KMS-11 (cell line): Measurements from ENCODE around the gene CALCOCO2.
A peak's percentile ranks its signal among the peaks of the same experiment; 100 is the strongest.
"Not testable (repeated sequence)": the region's sequence is repeated elsewhere in the genome, so short reads cannot be mapped to it uniquely, and the experiment has no call there.

Experiments used
- H2AFZ ChIP-seq: fragments of 200-600 bp; sonication (generic); 2 replicates; pipeline ENCODE4 v1.6.1; 2016; ENCODE audit warnings: antibody characterized with exemption, mixed run types, low read depth
- H3K27ac ChIP-seq: fragments of 200-600 bp; sonication (generic); 2 replicates; pipeline ENCODE4 v1.6.1; 2016; ENCODE audit warnings: mild to moderate bottlenecking, mixed run types
- H3K27me3 ChIP-seq: fragments of 200-600 bp; sonication (generic); 2 replicates; pipeline ENCODE4 v1.6.1; 2017; ENCODE audit warnings: mild to moderate bottlenecking, low read depth, mixed run types, moderate library complexity; ENCODE audit not compliant: insufficient read depth
- H3K36me3 ChIP-seq: fragments of 200-600 bp; sonication (generic); 2 replicates; pipeline ENCODE4 v1.6.1; 2017; ENCODE audit warnings: mild to moderate bottlenecking, mixed run types; ENCODE audit not compliant: insufficient read depth
- H3K4me1 ChIP-seq: fragments of 200-600 bp; sonication (generic); 2 replicates; pipeline ENCODE4 v1.6.1; 2016; ENCODE audit warnings: mild to moderate bottlenecking, low read depth, mixed run types; ENCODE audit not compliant: poor library complexity, severe bottlenecking
- H3K4me2 ChIP-seq: fragments of 200-600 bp; sonication (generic); 2 replicates; pipeline ENCODE4 v1.7.0; 2016; ENCODE audit warnings: mild to moderate bottlenecking, mixed run types
- H3K4me3 ChIP-seq: fragments of 200-600 bp; sonication (generic); IDR thresholded peaks from 2 replicates; pipeline ENCODE4 v1.6.1; 2017; ENCODE audit warnings: low read depth, low read length, mixed read lengths; ENCODE audit not compliant: insufficient read depth
- H3K79me2 ChIP-seq: fragments of 200-600 bp; sonication (generic); 2 replicates; pipeline ENCODE4 v1.6.1; 2016; ENCODE audit warnings: low read depth, mixed run types; ENCODE audit not compliant: insufficient read depth
- H3K9ac ChIP-seq: fragments of 200-600 bp; sonication (generic); 2 replicates; pipeline ENCODE4 v1.6.1; 2016; ENCODE audit warnings: mild to moderate bottlenecking, mixed run types
- H4K20me1 ChIP-seq: fragments of 200-600 bp; sonication (generic); 2 replicates; pipeline ENCODE4 v1.6.1; 2016; ENCODE audit warnings: mild to moderate bottlenecking, mixed run types; ENCODE audit not compliant: insufficient read depth
- TF ChIP-seq, protein P1 (sequence below): fragments of 200-600 bp; sonication (generic); conservative IDR thresholded peaks from 2 replicates; pipeline ENCODE4 v1.6.1; 2017; ENCODE audit warnings: low read depth, mild to moderate bottlenecking, antibody characterized with exemption, low read length, moderate library complexity, mixed read lengths

The CALCOCO2 gene

GRCh38 chr17:48825446-48826381 is 5.1 kb upstream of the CALCOCO2 start:
- Histone ChIP-seq H3K27me3 (no peaks in the 10 kb centered on the region), H3K4me3 (no peak overlapping the region), H3K36me3 (no peaks in the 10 kb centered on the region), H3K79me2 (no peaks in the 10 kb centered on the region), H3K27ac (no peak overlapping the region), H3K4me1 (peaks cover 5% of the 10 kb centered on the region), H4K20me1 (no peaks in the 10 kb centered on the region), H3K9ac (no peak overlapping the region), H2AFZ (no peak overlapping the region), H3K4me2 (no peak overlapping the region)
- TF ChIP-seq, protein P1, sequence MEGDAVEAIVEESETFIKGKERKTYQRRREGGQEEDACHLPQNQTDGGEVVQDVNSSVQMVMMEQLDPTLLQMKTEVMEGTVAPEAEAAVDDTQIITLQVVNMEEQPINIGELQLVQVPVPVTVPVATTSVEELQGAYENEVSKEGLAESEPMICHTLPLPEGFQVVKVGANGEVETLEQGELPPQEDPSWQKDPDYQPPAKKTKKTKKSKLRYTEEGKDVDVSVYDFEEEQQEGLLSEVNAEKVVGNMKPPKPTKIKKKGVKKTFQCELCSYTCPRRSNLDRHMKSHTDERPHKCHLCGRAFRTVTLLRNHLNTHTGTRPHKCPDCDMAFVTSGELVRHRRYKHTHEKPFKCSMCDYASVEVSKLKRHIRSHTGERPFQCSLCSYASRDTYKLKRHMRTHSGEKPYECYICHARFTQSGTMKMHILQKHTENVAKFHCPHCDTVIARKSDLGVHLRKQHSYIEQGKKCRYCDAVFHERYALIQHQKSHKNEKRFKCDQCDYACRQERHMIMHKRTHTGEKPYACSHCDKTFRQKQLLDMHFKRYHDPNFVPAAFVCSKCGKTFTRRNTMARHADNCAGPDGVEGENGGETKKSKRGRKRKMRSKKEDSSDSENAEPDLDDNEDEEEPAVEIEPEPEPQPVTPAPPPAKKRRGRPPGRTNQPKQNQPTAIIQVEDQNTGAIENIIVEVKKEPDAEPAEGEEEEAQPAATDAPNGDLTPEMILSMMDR: no peak

DNA sequence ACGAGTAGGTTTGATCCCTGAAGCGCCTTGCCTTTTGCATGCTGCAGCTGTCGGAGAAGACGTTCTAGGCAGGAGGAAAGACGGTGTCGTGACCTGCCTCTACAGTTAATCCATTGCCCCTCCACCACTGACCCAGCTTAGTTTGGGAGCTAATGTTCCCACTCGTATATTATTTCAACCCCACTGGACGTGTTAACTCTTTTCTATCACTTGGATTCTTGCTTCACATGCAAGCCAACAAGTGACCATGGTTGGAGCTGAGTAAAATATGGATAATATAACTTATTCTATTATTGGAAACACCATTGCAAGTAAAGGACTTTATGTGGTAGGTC is 681 bp downstream of the CALCOCO2 start:
- TF ChIP-seq, protein P1: no peak
- H3K27ac ChIP-seq: peak overlapping the region; percentile 62
- peak overlapping the region; percentile 82 for H3K4me2 ChIP-seq
- peak overlapping the region; percentile 85 for H2AFZ ChIP-seq
- H4K20me1 ChIP-seq: no peaks in the 10 kb centered on the region
- no peaks in the 10 kb centered on the region for H3K36me3 ChIP-seq
- peaks cover 21% of the 10 kb centered on the region; the same call in 1 of the 2 replicates for H3K79me2 ChIP-seq
- H3K4me1 ChIP-seq: peaks cover 50% of the 10 kb centered on the region
- H3K27me3 ChIP-seq: no peaks in the 10 kb centered on the region
- H3K4me3 ChIP-seq: peak overlapping the region; percentile 45
- peak overlapping the region; percentile 84; the same call in 1 of the 2 replicates for H3K9ac ChIP-seq

GRCh38 chr17:48834973-48835372 is 4.1 kb downstream of the CALCOCO2 start:
- Histone ChIP-seq H3K27ac (peak overlapping the region; percentile 30; the same call in 1 of the 2 replicates), H3K4me2 (peak overlapping the region; percentile 50), H3K79me2 (peaks cover 27% of the 10 kb centered on the region; the same call in 1 of the 2 replicates), H3K4me1 (peaks cover 85% of the 10 kb centered on the region), H3K9ac (no peak overlapping the region), H4K20me1 (no peaks in the 10 kb centered on the region), H3K27me3 (no peaks in the 10 kb centered on the region), H3K4me3 (no peak overlapping the region), H3K36me3 (no peaks in the 10 kb centered on the region), H2AFZ (no peak overlapping the region)
- TF ChIP-seq, protein P1: no peak

- no peak overlapping the region for H2AFZ ChIP-seq
- H3K4me2 ChIP-seq: peak overlapping the region; percentile 50
- TF ChIP-seq, protein P1: no peak
- H3K36me3 ChIP-seq: no peaks in the 10 kb centered on the region
- peak overlapping the region; percentile 30; the same call in 1 of the 2 replicates for H3K27ac ChIP-seq
- no peaks in the 10 kb centered on the region for H4K20me1 ChIP-seq
- peaks cover 36% of the 10 kb centered on the region; the same call in 1 of the 2 replicates for H3K79me2 ChIP-seq
- no peaks in the 10 kb centered on the region for H3K27me3 ChIP-seq
- peaks cover 90% of the 10 kb centered on the region for H3K4me1 ChIP-seq
- no peak overlapping the region for H3K4me3 ChIP-seq
- H3K9ac ChIP-seq: no peak overlapping the region
Observed at GRCh38 chr17:48835971-48836370, 5.1 kb downstream of the CALCOCO2 start.

DNA sequence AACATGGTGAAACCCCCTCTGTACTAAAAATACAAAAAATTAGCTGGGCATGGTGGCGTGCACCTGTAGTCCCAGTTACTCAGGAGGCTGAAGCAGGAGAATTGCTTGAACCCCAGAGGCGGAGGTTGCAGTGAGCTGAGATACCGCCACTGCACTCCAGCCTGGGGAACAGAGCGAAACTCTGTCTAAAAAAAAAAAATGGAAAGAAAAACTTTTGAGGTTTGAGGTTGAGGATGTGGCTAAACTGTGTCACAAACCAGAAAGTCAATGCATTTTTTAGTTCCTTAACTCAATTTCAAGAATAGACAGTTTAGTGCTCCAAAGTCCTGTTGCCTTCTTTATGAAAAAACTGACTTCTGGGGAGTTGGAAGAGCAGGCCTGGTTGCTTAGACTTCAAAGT is 6.6 kb downstream of the CALCOCO2 start:
- H4K20me1 ChIP-seq, H3K9ac ChIP-seq, H3K36me3 ChIP-seq, H3K27me3 ChIP-seq, H3K4me3 ChIP-seq, H2AFZ ChIP-seq: not testable (repeated sequence)
- Histone ChIP-seq H3K79me2 (peaks cover 26% of the 10 kb centered on the region; the same call in 1 of the 2 replicates), H3K4me2 (peak overlapping the region; percentile 65), H3K27ac (peak overlapping the region; percentile 3; the same call in 1 of the 2 replicates), H3K4me1 (peaks cover 95% of the 10 kb centered on the region)
